Transverse colon (tissue), 4 donors: ENCODE measurements around the gene CCDC88B. TPM values are rescaled to one million over a fixed set of nuclear protein-coding genes. Genes with fewer than 3 reads are reported as not detected.

ENCODE experiments used
- DNase-seq: peaks from one replicate; pipeline ENCODE4 v3.0.0-alpha.2; 2019
- H3K27ac ChIP-seq, 4 donors: fragments of 200-600 bp; sonication (generic); 2 replicates each; pipeline ENCODE4 v1.5.1; 2016 to 2018; ENCODE audit warnings: inconsistent platforms in 4 of 4
- H3K27me3 ChIP-seq: fragments of 200-600 bp; sonication (generic); 2 replicates; pipeline ENCODE4 v1.5.1; 2017; ENCODE audit warnings: inconsistent platforms
- H3K36me3 ChIP-seq, 4 donors: fragments of 200-600 bp; sonication (generic); 2 replicates each; pipeline ENCODE4 v1.5.1; 2017 to 2019; ENCODE audit warnings: inconsistent platforms in 4 of 4
- H3K4me1 ChIP-seq, 4 donors: fragments of 200-600 bp; sonication (generic); 2 replicates each; pipeline ENCODE4 v1.5.1; 2017 to 2020; ENCODE audit warnings: inconsistent platforms in 4 of 4
- H3K4me3 ChIP-seq, 4 donors: fragments of 200-600 bp; sonication (generic); 1 replicate in 1 of 4; 2 replicates in 3 of 4; pipeline versions ENCODE4 v1.5.1 to v1.6.1; 2017 to 2019; ENCODE audit warnings: inconsistent platforms in 4 of 4
- H3K9me3 ChIP-seq, 2 donors: fragments of 200-600 bp; sonication (generic); 2 replicates each; pipeline ENCODE4 v1.5.1; 2017 to 2019; ENCODE audit warnings: inconsistent platforms in 2 of 2
- EP300 ChIP-seq: sonication (generic); formaldehyde crosslinking; IDR thresholded peaks from one replicate; pipeline ENCODE4 v1.6.1; 2017; ENCODE audit warnings: antibody characterized with exemption, low read depth
- POLR2A ChIP-seq: fragments of 450-650 bp; IDR thresholded peaks from one replicate; pipeline ENCODE4 v1.6.1; 2016; ENCODE audit warnings: antibody characterized with exemption, mild to moderate bottlenecking, moderate library complexity
- POLR2AphosphoS5 ChIP-seq, 3 donors: sonication (generic); formaldehyde crosslinking; IDR thresholded peaks; one replicate each; pipeline ENCODE4 v1.6.1; 2016; ENCODE audit warnings: antibody characterized with exemption in 3 of 3
- WGBS, 2 donors: methylation state at CpG; one replicate each; pipeline ENCODE4 v1.1.5; 2018; ENCODE audit warnings: low coverage in 1 of 2; 5-methylcytosine and 5-hydroxymethylcytosine counted together
- in situ Hi-C, 4 donors: fragments of 200-750 bp; cut with MboI; loops; one replicate each; pipeline versions ENCODE4 v1.15.0 to v1.15.1; 2017; ENCODE audit warnings: low sequenced_read_pairs in 3 of 4, low pct_ligation_motif_present in 1 of 4, low pct_unique_long_range_greater_than_20kb in 1 of 4
- intact Hi-C: fragments of 100-400 bp; cut with DNase I; formaldehyde crosslinking; loops from one replicate; pipeline ENCODE4 v1.15.1; 2023; ENCODE audit warnings: low total_unique reads
- total RNA-seq, 4 donors: library from RNA; depleted of rRNA; stranded (reverse); fragments of >200 nt; gene quantifications; one replicate each; pipeline ENCODE4 v1.1.0, GENCODE V29; 2016
- TF ChIP-seq, protein P1 (sequence below), 5 experiments: fragments of 200-600 bp in 3 of 5; fragments of 450-650 bp in 2 of 5; sonication (generic) in 3 of 5; IDR thresholded peaks; 1 replicate in 2 of 5; 2 replicates in 3 of 5; pipeline ENCODE4 v1.5.1; 2016 to 2017; ENCODE audit warnings: antibody characterized with exemption in 5 of 5, inconsistent platforms in 3 of 5, mild to moderate bottlenecking in 2 of 5, moderate library complexity in 1 of 5

CCDC88B gene
- total RNA-seq, 4 donors from 2014 or later: 24.8 to 203 (median 47.1) TPM

DNA sequence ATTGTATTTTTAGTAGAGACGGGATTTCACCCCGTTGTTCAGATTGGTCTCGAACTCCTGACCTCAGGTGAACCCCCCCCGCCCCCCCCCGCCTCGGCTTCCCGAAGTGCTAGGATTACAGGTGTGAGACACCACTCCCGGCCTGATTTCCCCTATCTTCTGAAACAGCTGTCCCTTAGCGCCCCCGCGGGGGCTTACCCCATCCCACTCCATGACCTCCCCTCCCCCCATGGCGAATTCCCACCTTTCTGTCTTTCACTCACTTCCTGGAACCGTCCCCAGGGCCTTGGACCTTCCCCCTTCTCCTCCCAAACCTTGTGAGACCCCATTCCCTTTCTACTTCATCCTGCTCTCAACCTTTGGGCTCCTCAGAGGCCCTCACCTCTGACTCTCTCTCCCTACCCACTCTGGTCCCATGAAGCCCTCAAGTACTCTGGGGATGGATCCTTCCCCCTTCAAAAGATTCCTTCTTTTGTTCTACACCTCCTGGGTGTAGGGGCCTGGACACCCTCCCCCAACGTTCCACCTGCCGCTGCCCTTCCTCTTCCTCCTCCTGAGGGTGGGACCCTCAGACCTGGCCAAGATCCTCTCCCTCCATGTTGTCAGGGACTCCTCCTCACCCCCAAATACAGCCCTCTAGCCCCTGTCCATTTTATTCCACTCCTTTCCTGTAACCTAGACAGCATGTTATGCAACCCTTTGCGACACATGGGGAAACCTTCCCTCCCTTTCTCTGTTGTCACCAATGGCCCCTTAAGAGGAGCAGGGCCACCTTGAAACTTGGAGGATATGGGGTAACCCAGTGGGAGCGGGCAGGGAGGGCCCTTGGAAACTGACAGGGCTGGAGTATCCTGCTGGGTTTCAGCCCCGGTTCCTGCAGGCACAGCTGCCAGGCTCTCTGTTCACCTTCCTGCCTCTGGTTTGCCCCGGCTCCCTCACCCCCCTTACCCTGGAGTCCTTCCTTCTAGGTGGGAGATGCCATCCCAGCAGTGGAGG lies 20.9 kb upstream of the CCDC88B start:
- in situ Hi-C loops: no loop called here
- Histone ChIP-seq H3K4me1 (peaks cover 4 to 51% (median 41%) of the 10 kb centered on the region in 4 donors), H3K36me3 (peaks cover 0 to 11% (median 3%) of the 10 kb centered on the region in 4 donors), H3K27me3 (no peaks in the 10 kb centered on the region), H3K27ac (peak overlapping the region; percentile 95 to 99 (median 96)), H3K9me3 (no peaks in the 10 kb centered on the region), H3K4me3 (peak overlapping the region; percentile 51 to 91 (median 72))
- WGBS, 2 donors: 16 to 22% methylated on average over 12 to 18 of the region's 19 CpGs
- peak; percentile 41 for DNase-seq
- intact Hi-C loops: no loop called here
- TF ChIP-seq EP300 (no peak), POLR2AphosphoS5 (IDR thresholded peaks at IDR 0.05) (no peak)
- TF ChIP-seq, protein P1, sequence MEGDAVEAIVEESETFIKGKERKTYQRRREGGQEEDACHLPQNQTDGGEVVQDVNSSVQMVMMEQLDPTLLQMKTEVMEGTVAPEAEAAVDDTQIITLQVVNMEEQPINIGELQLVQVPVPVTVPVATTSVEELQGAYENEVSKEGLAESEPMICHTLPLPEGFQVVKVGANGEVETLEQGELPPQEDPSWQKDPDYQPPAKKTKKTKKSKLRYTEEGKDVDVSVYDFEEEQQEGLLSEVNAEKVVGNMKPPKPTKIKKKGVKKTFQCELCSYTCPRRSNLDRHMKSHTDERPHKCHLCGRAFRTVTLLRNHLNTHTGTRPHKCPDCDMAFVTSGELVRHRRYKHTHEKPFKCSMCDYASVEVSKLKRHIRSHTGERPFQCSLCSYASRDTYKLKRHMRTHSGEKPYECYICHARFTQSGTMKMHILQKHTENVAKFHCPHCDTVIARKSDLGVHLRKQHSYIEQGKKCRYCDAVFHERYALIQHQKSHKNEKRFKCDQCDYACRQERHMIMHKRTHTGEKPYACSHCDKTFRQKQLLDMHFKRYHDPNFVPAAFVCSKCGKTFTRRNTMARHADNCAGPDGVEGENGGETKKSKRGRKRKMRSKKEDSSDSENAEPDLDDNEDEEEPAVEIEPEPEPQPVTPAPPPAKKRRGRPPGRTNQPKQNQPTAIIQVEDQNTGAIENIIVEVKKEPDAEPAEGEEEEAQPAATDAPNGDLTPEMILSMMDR (IDR thresholded peaks at IDR 0.05): no peak

DNA sequence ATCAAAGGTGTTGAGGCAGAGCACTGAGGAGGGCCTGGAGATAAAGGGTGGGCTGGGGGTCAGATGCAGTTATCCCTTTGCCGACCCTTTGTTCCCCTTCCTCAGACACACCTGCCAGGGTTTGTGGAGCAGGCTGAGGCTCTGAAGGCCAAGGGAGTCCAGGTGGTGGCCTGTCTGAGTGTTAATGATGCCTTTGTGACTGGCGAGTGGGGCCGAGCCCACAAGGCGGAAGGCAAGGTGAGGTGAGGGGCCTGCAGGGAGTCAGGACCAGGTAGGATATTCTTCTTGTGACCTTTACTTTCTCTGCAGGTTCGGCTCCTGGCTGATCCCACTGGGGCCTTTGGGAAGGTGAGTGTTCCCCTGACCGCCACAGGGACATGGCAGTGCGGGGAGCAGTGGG lies 19.4 kb upstream of the CCDC88B start:
- in situ Hi-C loops (no loop called here), intact Hi-C loops (no loop called here)
- no peaks in the 10 kb centered on the region for H3K27me3 ChIP-seq
- 60% methylated on average over 7 of the region's 7 CpGs; no CpG with 5 or more reads in 1 of the 2 donors for WGBS, 2 donors
- TF ChIP-seq POLR2AphosphoS5 (IDR thresholded peaks at IDR 0.05) (no peak), POLR2A (no peak), EP300 (no peak)
- TF ChIP-seq, protein P1 (IDR thresholded peaks at IDR 0.05): no peak
- peaks cover 4 to 51% (median 41%) of the 10 kb centered on the region in 4 donors for H3K4me1 ChIP-seq
- H3K9me3 ChIP-seq: no peaks in the 10 kb centered on the region
- no peak overlapping the region for H3K4me3 ChIP-seq
- no peaks in the 10 kb centered on the region for H3K36me3 ChIP-seq
- DNase-seq: no peak
- peak overlapping the region; percentile 95 to 99 (median 96) for H3K27ac ChIP-seq

DNA sequence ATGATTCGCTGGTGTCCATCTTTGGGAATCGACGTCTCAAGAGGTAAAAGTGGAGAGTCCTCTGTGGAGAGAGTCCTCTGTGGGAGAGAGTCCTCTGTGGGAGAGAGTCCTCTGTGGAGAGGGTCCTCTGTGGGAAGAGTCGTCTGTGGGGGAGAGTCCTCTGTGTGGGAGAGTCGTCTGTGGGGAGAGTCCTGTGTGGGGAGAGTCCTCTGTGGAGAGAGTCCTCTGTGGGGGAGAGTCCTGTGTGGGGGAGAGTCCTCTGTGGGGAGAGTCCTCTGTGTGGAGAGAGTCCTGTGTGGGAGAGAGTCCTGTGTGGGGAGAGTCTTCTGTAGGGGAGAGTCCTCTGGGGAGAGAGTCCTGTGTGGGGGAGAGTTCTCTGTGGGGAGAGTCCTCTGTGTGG lies 19.0 kb upstream of the CCDC88B start:
- no peaks in the 10 kb centered on the region for H3K27me3 ChIP-seq
- no peaks in the 10 kb centered on the region for H3K36me3 ChIP-seq
- 47% methylated on average over 5 of the region's 5 CpGs; no CpG with 5 or more reads in 1 of the 2 donors for WGBS, 2 donors
- intact Hi-C loops (no loop called here), in situ Hi-C loops (no loop called here)
- H3K4me1 ChIP-seq: peaks cover 3 to 49% (median 40%) of the 10 kb centered on the region in 4 donors
- H3K27ac ChIP-seq: peak overlapping the region; percentile 95 to 99 (median 96)
- no peak for DNase-seq
- no peaks in the 10 kb centered on the region for H3K9me3 ChIP-seq
- H3K4me3 ChIP-seq: no peak overlapping the region
- TF ChIP-seq EP300: no peak
- TF ChIP-seq, protein P1 (IDR thresholded peaks at IDR 0.05): no peak
- TF ChIP-seq POLR2A: no peak
- TF ChIP-seq POLR2AphosphoS5 (IDR thresholded peaks at IDR 0.05): no peak

DNA sequence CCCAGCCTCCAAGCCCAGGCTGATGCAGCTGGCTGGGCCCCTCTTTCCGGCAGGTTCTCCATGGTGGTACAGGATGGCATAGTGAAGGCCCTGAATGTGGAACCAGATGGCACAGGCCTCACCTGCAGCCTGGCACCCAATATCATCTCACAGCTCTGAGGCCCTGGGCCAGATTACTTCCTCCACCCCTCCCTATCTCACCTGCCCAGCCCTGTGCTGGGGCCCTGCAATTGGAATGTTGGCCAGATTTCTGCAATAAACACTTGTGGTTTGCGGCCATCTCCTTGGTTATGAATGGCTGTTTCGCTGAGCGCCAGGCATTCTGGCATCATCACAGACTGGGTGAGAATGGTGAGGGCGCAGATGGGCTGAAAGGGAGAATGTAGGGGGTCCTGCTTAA lies 18.5 kb upstream of the CCDC88B start:
- H3K4me3 ChIP-seq: no peak overlapping the region
- TF ChIP-seq, protein P1 (IDR thresholded peaks at IDR 0.05): no peak
- TF ChIP-seq POLR2AphosphoS5 (IDR thresholded peaks at IDR 0.05) (peak; percentile 23 to 80 (median 64)), POLR2A (peak; percentile 76), EP300 (no peak)
- intact Hi-C loops (no loop called here), in situ Hi-C loops (no loop called here)
- H3K27ac ChIP-seq: peak overlapping the region; percentile 95 to 99 (median 96)
- WGBS, 2 donors: 64% methylated on average over 5 of the region's 5 CpGs; no CpG with 5 or more reads in 1 of the 2 donors
- H3K27me3 ChIP-seq: no peaks in the 10 kb centered on the region
- H3K4me1 ChIP-seq: peaks cover 0 to 44% (median 35%) of the 10 kb centered on the region in 4 donors
- no peaks in the 10 kb centered on the region for H3K9me3 ChIP-seq
- peak; percentile 85 for DNase-seq
- no peaks in the 10 kb centered on the region for H3K36me3 ChIP-seq
